Measurements from ENCODE around the gene HOXA9.

Gene HOXA9

GRCh38 chr7:27187475-27188385 is 22.4 kb upstream of the HOXA9 start:
- DNase-seq = no peak

- no peak for DNase-seq
Observed at GRCh38 chr7:27186668-27187474, 21.5 kb upstream of the HOXA9 start.

- no peak for DNase-seq
Observed at GRCh38 chr7:27185854-27186667, 20.7 kb upstream of the HOXA9 start.

- no peak for DNase-seq
Observed at GRCh38 chr7:27185013-27185853, 19.9 kb upstream of the HOXA9 start, which contains the start of gene HOXA11. TSS of gene HOXA11 (minus strand) at chr7:27185232. CDS start at chr7:27185144, 88 bp downstream.

GRCh38 chr7:27184337-27185012 is 19.1 kb upstream of the HOXA9 start:
- no peak for DNase-seq

- no peak for DNase-seq
Observed at GRCh38 chr7:27183682-27184336, 18.5 kb upstream of the HOXA9 start.

DNA sequence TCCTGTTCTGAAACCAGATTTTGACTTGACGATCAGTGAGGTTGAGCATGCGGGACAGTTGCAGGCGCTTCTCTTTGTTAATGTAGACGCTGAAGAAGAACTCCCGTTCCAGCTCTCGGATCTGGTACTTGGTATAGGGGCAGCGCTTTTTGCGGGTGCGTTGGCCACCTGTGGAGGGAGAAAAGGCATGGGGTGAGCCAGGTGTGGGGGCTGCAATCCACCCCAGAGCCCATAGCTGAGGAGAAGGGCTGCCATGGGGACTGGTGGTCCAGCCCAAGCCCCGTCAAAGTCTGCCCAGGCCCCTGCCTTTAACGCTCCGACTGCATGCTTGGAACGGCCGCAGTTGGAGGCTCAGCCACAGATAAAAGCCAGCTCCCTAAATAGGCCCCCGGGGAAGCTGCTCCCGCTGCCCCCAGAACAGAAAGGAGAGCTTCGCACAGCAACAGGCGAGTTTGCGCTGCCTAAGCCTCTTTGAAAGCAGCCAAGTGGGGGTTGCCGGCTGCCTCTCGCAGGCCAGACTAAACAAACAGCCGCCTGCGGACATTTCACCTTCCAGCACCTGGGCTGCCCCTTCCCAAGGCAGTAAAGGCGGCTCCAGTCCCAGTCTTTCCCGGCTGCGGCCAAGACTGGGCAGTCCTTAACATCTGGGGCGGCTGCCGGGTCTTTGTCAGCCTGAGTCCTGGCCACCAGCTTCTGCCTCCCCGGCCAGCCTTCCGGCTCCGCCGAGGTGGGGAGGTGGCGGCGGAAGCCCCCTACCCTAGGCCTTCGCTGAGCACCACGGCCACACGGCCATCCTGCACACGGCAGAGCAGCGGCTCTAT is 17.7 kb upstream of the HOXA9 start:
- DNase-seq = no peak

GRCh38 chr7:27182285-27182841 is 17.0 kb upstream of the HOXA9 start:
- no peak for DNase-seq

DNA sequence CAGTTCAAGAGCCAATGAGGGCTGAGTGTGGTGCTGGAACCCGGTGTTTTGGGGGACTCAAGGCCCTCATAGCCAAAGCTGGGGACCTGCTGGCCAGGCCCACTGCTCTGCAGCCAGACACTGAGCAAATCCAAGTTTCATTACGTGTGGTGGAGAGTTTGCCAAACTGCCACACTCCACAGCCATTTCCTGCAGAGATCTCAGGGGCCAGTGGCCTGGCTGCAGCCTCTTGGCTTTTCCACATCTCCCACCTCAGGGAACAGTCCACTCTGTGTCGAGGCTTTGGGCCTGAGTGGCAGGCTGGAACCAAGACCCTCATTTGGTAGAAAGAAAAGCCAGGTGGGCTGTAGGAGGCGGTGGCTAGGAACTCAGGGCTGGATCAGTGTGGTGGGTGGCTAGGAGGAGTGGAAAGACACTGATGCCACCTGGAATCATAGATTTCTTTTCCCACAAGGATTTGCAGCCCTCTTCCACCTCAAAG is 16.5 kb upstream of the HOXA9 start:
- no peak for DNase-seq

DNA sequence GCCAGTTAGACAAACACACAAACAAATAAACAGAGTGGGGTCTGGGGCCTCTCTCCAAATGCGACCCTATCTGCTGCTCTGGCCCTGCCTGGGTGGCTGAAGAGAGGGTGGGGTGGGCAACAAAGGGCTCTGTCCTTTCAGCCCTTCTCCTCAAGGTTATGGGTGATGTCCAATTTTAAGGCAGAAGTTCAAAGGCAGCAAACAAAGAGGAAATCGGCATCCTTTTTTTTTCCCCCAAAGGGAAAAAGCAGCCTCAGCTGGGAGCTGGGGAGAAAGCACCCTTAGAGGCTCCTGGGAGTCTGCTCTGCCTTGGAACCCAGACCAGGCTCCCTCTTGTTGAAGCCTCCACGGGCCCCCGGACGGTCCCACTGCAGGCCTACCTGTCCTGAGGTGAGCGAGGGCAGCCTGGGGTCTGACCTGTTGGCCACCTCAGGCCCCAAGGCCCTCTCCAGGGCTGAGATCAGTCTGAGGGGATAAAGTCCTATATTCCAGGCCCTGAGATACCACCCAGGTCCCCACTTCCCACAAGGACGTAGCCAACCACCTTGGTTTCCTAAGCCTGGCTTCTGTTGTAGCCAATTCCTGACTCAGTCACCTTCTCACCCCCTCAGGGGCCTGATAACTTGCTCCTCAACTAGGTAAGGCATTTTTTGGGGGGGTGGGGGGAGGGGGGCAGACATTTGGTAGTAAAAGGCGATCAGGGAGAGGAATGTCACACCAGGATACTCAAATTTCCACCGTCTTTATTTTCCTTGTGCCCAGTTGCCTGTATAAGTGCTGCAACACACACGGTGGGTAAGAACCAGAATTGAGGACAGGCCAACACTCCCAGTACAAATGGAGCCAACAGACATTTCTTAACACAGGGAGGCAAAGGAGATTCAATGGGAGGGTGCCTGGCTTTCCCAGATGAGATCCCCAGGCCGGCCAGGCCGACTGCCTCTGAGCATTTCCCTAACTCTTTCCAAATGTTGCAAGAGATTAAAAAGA is 15.4 kb upstream of the HOXA9 start:
- DNase-seq = no peak

- DNase-seq = no peak
Observed at GRCh38 chr7:27179503-27180430, 14.4 kb upstream of the HOXA9 start.

- no peak for DNase-seq
Observed at GRCh38 chr7:27179030-27179429, 13.7 kb upstream of the HOXA9 start.

DNA sequence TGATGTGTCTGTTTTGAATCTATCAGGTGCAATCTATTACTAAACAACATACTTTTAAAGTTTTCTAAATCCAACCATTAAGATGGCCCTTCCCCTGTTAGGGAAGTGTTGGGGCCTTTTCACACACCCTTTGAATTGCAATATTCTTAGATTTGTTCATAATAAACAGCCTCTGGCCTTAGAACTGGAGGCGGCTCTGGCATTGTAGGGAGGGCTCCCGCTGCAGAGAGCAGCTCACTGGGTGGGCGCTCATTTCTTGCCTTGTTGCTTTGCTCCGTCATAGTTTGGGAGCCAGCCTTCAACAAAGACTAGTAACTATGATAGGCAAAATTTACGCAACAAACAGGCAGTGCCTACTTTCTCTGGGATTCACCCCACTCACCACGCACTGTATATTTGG is 13.0 kb upstream of the HOXA9 start:
- DNase-seq = no peak

GRCh38 chr7:27177795-27178320 is 12.5 kb upstream of the HOXA9 start:
- DNase-seq = no peak

GRCh38 chr7:27176962-27177794 is 11.8 kb upstream of the HOXA9 start:
- DNase-seq = no peak

DNA sequence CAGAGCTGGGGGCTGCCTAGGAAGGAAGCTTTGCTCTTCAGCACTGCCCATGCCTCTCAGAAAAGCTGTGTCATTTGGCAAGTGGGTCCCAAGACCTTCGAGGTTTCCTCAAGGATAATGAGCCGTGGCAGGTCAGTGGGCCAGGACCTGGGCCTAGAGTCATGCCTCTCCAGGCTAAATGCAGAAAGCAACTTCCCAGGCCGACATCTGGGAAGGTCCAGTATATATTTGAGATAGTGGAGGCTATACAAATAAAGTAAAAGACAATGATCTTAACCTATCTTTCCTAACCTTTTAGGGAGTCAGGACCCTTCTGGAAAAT is 11.1 kb upstream of the HOXA9 start:
- no peak for DNase-seq

Data from NCI-H345 (cell line).